Measurements from ENCODE around the gene PERM1. TPM values are rescaled to one million over a fixed set of nuclear protein-coding genes. Genes with fewer than 3 reads are reported as not detected.
"Not testable (repeated sequence)": the region's sequence is repeated elsewhere in the genome, so short reads cannot be mapped to it uniquely, and the experiment has no call there.

PERM1 gene
- total RNA-seq, 2 donors from 2014 or later, result not detected

DNA sequence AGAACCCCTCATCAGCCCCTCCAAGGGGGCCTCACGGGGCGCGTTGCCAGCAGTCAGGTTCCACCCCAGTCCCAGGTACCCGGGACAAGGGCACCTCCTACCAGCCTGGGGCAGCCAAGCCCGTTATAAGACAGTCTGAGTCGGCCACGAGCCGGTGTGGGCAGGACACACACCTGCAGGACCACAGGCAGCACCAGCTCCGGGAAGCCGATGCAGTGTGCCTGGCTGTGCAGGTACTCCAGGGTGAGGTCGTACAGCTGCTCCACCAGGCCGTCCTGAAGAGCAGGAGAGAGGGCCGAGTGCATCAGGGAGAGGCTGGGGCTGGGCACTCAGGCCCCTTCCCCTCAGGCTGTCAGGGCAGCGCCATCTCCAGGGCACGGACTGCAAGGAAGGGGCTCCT, 33.9 kb downstream of the PERM1 start:
- Mint-ChIP-seq H3K27ac (no peak overlapping the region), H3K36me3 (ENCODE audit: low read depth) (peaks cover 57% of the 10 kb centered on the region), H3K9me3 (no peaks in the 10 kb centered on the region), H3K4me3 (no peak overlapping the region), H3K4me1 (peaks cover 8% of the 10 kb centered on the region), H3K27me3 (ENCODE audit: insufficient read depth) (no peaks in the 10 kb centered on the region)
- no peak overlapping the region for H3K9ac ChIP-seq (ENCODE audit: extremely low read depth, low read length, poor library complexity, severe bottlenecking)
- H3K27ac ChIP-seq (ENCODE audit: low read depth, low read length), result no peak overlapping the region
- H3K4me3 ChIP-seq (ENCODE audit: low read length), result no peak overlapping the region
- DNase-seq, result no peak
- TF ChIP-seq, protein P1, sequence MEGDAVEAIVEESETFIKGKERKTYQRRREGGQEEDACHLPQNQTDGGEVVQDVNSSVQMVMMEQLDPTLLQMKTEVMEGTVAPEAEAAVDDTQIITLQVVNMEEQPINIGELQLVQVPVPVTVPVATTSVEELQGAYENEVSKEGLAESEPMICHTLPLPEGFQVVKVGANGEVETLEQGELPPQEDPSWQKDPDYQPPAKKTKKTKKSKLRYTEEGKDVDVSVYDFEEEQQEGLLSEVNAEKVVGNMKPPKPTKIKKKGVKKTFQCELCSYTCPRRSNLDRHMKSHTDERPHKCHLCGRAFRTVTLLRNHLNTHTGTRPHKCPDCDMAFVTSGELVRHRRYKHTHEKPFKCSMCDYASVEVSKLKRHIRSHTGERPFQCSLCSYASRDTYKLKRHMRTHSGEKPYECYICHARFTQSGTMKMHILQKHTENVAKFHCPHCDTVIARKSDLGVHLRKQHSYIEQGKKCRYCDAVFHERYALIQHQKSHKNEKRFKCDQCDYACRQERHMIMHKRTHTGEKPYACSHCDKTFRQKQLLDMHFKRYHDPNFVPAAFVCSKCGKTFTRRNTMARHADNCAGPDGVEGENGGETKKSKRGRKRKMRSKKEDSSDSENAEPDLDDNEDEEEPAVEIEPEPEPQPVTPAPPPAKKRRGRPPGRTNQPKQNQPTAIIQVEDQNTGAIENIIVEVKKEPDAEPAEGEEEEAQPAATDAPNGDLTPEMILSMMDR (conservative IDR thresholded peaks at IDR 0.05), result no peak
- WGBS, 2 experiments (ENCODE audit: insufficient coverage in 1 of 2, insufficient read length in 1 of 2), result 95 to 96% methylated on average over 11 to 15 of the region's 15 CpGs
- H3K9me3 ChIP-seq (ENCODE audit: control insufficient read depth, low read length), result no peaks in the 10 kb centered on the region
- no peaks in the 10 kb centered on the region for H3K4me1 ChIP-seq (ENCODE audit: control insufficient read depth, insufficient read depth, low read length)
- H3K27me3 ChIP-seq (ENCODE audit: control insufficient read depth, insufficient read depth, low read length, poor library complexity, severe bottlenecking), result no peaks in the 10 kb centered on the region
- H3K36me3 ChIP-seq (ENCODE audit: control insufficient read depth, insufficient read depth, low read length), result peaks cover 44% of the 10 kb centered on the region

DNA sequence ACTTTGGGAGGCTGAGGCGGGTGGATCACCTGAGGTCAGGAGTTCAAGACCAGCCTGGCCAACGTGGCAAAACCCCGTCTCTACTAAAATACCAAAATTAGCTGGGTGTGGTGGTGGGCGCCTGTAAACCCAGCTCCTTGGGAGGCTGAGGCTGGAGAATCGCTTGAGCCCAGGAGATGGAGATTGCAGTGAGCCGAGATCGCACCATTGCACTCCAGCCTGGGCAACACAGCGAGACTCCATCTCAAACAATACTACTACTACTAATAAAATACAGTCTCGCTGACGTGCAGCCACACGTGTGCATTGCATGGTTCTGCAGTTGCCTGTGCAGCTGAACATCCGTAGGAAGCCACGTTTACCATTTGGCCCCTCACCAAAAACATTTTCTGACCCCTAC, 35.1 kb downstream of the PERM1 start:
- not testable (repeated sequence) for H3K27me3 Mint-ChIP-seq (ENCODE audit: insufficient read depth); H3K9me3 Mint-ChIP-seq; H3K4me3 ChIP-seq (ENCODE audit: low read length); H3K9ac ChIP-seq (ENCODE audit: extremely low read depth, low read length, poor library complexity, severe bottlenecking); H3K4me1 ChIP-seq (ENCODE audit: control insufficient read depth, insufficient read depth, low read length); H3K27me3 ChIP-seq (ENCODE audit: control insufficient read depth, insufficient read depth, low read length, poor library complexity, severe bottlenecking); DNase-seq; H3K4me3 Mint-ChIP-seq; H3K27ac ChIP-seq (ENCODE audit: low read depth, low read length); H3K27ac Mint-ChIP-seq; H3K4me1 Mint-ChIP-seq; H3K9me3 ChIP-seq (ENCODE audit: control insufficient read depth, low read length)
- WGBS, 2 experiments (ENCODE audit: insufficient coverage in 1 of 2, insufficient read length in 1 of 2), result 94 to 96% methylated on average over 5 to 13 of the region's 13 CpGs
- peaks cover 40% of the 10 kb centered on the region for H3K36me3 ChIP-seq (ENCODE audit: control insufficient read depth, insufficient read depth, low read length)
- H3K36me3 Mint-ChIP-seq (ENCODE audit: low read depth), result peaks cover 53% of the 10 kb centered on the region

DNA sequence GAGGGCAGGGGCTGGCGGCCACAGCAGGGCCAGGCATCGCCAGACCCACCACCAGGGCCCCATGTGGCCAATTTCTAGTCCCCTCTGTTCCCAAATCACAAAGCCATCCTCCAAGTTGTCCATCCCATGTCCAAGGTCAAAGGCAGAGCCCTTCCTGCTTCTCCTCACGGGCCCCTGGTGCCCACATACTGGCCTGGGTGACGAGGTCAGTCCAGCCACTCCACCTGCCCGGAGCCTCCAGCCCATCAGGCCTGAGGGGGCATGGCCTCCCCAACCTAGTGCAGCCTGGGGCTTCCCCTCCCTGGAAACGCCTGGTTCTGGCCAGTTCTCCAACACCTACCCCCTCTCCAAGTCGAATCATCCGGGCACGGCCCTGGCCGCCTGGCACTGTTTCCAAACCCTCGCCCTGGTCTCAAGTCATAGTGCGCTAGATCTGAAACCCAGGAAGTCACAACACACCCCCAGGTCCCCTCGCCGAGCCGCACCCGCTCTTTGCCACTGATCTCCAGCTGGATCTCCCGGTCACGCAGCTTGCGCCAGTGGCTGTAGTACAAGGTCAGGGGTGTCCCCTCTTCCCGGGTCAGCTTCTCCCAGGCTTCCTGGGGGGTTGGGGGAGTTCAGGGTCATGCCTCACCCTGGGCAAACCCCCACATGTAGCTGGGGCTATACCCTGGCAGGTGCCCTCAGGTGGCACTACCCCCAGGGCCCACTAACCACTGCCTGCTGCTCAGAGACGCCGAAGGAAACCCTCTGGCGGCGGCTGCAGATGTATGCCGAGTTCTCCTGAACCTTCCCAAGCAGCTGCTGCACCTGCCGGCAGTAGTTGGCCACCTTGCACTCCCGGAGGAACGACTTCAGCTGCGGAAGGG, 36.0 kb downstream of the PERM1 start:
- peaks cover 2% of the 10 kb centered on the region for H3K27me3 Mint-ChIP-seq (ENCODE audit: insufficient read depth)
- H3K4me1 Mint-ChIP-seq, result peaks cover 4% of the 10 kb centered on the region
- H3K27ac Mint-ChIP-seq, result peak overlapping the region; percentile 44
- DNase-seq, result no peak
- Histone ChIP-seq H3K27ac (ENCODE audit: low read depth, low read length) (no peak overlapping the region), H3K36me3 (ENCODE audit: control insufficient read depth, insufficient read depth, low read length) (peaks cover 33% of the 10 kb centered on the region), H3K27me3 (ENCODE audit: control insufficient read depth, insufficient read depth, low read length, poor library complexity, severe bottlenecking) (peaks cover 4% of the 10 kb centered on the region), H3K9me3 (ENCODE audit: control insufficient read depth, low read length) (no peaks in the 10 kb centered on the region), H3K4me1 (ENCODE audit: control insufficient read depth, insufficient read depth, low read length) (peaks cover under 1% of the 10 kb centered on the region), H3K4me3 (ENCODE audit: low read length) (no peak overlapping the region), H3K9ac (ENCODE audit: extremely low read depth, low read length, poor library complexity, severe bottlenecking) (no peak overlapping the region)
- no peaks in the 10 kb centered on the region for H3K9me3 Mint-ChIP-seq
- WGBS, 2 experiments (ENCODE audit: insufficient coverage in 1 of 2, insufficient read length in 1 of 2), result 94 to 97% methylated on average over 18 to 29 of the region's 29 CpGs
- TF ChIP-seq, protein P1 (conservative IDR thresholded peaks at IDR 0.05), result no peak
- H3K36me3 Mint-ChIP-seq (ENCODE audit: low read depth), result peaks cover 46% of the 10 kb centered on the region
- H3K4me3 Mint-ChIP-seq, result no peak overlapping the region
